Stimulated activated CD8-positive, alpha-beta memory T cell treated with anti-CD3 and anti-CD28 coated beads, Interleukin-12 subunit alpha, Interleukin-12 subunit beta, amount 100 ng/mL, for 24 hours (primary cell): ENCODE measurements around the gene SESTD1.

Experiments
- DNase-seq: peaks from one replicate; pipeline ENCODE4 v3.0.0-alpha.2; 2020; ENCODE audit errors: extremely low read depth

SESTD1 gene

GRCh38 chr2:179184610-179185009 is 80.0 kb downstream of the SESTD1 start:
- DNase-seq: no peak

GRCh38 chr2:179181002-179181401 is 83.6 kb downstream of the SESTD1 start:
- DNase-seq: no peak

GRCh38 chr2:179180242-179180641 is 84.4 kb downstream of the SESTD1 start:
- DNase-seq: no peak

GRCh38 chr2:179179719-179180118 is 84.9 kb downstream of the SESTD1 start:
- no peak for DNase-seq

- DNase-seq: no peak
Measured at GRCh38 chr2:179177694-179178093, 86.9 kb downstream of the SESTD1 start.

- no peak for DNase-seq
Measured at GRCh38 chr2:179174240-179174639, 90.4 kb downstream of the SESTD1 start.

DNA sequence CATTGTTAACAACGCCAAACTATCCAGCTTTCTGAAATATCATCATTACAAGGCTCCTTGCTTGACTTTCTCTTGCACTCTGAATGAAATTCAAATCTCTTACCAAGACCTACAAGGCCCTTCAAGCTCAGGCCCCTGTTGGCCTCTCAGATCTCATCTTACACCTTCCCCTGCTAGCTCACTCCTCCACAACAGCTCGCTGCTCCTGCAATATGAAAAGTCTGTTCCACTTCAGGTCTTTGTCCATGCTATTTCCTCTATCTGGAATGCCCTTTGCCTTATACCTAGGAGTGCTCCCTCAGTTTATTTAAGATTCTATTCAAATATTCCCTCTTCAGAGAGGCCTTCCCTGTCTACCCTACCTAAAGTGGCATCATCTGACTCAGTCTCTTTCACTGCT is 91.7 kb downstream of the SESTD1 start:
- DNase-seq: no peak

GRCh38 chr2:179171371-179171770 is 93.3 kb downstream of the SESTD1 start:
- no peak for DNase-seq

GRCh38 chr2:179170901-179171300 is 93.7 kb downstream of the SESTD1 start:
- no peak for DNase-seq

DNA sequence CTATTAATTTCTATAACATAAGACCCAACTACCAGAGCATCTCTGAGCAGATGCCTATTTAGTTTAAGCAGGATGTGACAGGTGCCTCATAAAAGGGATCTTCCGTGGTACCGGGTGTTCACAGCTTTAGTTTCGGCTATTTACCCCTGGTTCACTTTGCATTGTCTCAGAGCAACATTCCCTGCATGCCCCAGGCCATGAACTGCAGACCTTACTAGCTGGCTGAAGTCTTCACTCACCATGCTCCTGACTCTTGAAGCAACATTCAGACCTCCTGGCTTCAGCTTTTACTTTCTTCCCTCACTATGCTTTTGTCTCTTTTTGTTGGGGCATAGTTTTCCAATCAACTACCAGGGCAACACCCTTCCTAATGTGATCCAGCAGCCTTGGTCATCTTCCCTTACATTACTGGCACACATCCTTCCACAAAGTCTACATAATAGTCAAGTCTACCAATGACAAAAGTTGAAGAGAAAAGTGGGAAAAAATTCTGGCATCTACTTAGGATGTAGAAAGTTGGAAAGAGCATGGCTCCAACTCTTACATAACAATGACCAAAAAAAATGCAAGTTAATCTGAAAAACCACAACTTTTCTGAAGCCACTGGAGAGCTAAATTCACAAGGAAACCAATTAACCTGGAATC is 99.2 kb downstream of the SESTD1 start:
- DNase-seq: no peak

- no peak for DNase-seq
Measured at GRCh38 chr2:179141206-179141605, 123.4 kb downstream of the SESTD1 start.

DNA sequence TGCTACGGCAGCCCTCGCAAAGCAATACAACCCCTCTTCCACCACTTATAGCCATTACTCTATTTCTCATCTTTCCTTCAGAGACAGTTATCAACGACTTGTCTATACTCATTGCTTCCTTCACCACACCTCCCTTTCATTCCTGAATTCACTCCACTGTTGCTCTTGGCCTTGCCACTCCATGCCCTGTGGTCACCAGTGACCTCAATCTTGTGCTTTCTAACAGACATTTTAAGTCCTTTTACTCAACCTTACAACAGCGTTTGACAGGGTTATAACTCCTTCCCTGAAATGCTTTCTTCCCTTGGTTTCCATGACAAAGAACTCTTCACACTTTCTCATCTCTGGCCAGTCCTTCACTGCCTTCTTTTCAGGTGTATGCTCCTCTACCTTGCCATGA is 124.1 kb downstream of the SESTD1 start:
- DNase-seq: no peak

GRCh38 chr2:179139506-179139905 is 125.1 kb downstream of the SESTD1 start:
- DNase-seq: no peak

- no peak for DNase-seq
Measured at GRCh38 chr2:179137200-179137759, 127.4 kb downstream of the SESTD1 start.

- DNase-seq: no peak
Measured at GRCh38 chr2:179133016-179133415, 131.6 kb downstream of the SESTD1 start.

- DNase-seq: no peak
Measured at GRCh38 chr2:179132076-179132475, 132.6 kb downstream of the SESTD1 start.

- DNase-seq: no peak
Measured at GRCh38 chr2:179130560-179130959, 134.1 kb downstream of the SESTD1 start.

DNA sequence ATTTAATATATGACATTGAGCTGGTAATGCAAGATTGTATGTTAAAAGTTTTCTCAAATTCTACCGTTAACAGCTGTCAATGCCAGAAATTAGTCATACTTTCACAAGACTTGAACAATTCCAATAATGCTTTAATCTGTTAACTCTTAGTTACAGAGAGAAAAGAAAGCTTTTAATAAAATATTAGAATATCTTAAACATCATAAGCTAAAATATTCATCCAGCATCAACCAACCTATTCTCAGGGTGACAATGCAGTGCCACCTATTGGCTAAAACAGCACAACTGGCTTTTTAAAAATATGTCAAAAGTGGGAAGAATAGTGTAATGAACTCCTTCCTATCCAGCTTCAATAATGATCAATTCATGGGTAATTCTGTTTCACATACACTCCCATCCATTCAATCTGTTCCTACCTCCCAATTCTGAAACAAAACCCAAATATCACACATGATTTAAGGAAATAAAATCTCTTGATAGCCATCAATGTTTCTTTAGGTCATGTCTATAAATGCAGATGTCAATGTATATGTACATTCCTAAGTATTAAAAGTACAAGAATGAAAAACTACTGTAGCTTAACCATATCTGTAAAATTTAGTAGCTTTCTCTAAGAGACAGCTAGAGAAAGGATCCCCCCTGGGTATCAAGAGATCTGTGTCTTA is 134.9 kb downstream of the SESTD1 start:
- DNase-seq: no peak

DNA sequence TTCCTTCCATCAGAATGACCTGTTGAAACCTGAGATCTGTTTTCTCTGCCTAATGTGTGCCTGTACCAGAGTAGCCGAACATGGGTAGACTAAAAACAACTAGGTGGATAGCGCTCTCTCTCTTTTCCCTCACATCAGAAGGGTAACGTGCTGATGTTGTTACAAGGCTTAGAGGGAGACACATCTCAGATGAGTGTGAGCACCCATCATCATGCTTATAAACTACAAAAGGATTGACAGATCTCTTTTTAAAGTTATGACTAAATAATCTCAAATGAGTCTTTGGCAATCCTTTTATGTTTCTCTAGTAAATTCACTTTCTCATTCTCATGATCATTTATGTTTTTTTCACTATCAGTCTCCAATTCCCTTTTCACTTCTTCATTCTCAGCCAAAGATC is 139.2 kb downstream of the SESTD1 start:
- no peak for DNase-seq

- no peak for DNase-seq
Measured at GRCh38 chr2:179124282-179124681, 140.3 kb downstream of the SESTD1 start.

- DNase-seq: no peak
Measured at GRCh38 chr2:179123272-179123662, 141.4 kb downstream of the SESTD1 start.

GRCh38 chr2:179107737-179108136 is 156.9 kb downstream of the SESTD1 start:
- DNase-seq: no peak

DNA sequence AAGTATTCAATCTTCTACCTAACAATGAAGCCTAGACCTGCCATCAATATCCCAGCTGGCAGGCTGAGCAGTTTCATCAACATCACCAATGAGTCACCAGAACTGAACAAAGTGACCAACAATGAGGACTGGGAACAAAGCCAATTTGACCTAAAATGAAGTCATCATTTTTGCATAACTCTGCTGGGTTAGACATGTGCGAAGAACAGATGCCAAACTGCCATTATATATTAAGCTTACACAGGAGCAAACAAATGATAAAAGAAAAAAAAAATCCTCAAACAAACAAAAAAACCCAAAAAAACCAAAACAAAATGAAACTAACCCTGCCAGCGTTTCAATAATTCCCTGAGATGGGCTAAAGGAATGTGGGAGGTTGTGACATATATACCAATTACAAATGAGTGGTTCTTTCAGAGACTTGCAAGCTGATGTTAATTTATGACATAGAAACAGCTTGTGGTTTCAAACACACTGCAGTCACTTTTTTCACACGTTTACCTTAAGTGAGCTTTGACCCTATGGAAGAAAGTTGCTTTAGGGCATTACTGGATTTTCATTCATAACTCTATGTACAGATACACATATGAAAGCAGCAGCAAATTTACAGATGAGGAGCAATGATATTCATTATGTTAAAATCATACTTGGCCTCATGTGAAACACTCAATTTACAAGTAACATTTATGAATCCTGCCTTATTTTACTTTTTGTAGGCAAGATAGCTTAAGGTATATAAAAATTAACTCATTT is 157.8 kb downstream of the SESTD1 start:
- no peak for DNase-seq
